HG02759 (cell line): Measurements from ENCODE around the gene PAK5.

Experiments
- ATAC-seq: cut with Tn5 transposase; IDR thresholded peaks from one replicate; pipeline ENCODE4 v1.9.1; 2021; ENCODE audit warnings: mild to moderate bottlenecking, moderate library complexity; ENCODE audit not compliant: unreplicated experiment

PAK5 gene

GRCh38 chr20:9532069-9532838, 306.6 kb downstream of the PAK5 start:
- ATAC-seq = no peak

DNA sequence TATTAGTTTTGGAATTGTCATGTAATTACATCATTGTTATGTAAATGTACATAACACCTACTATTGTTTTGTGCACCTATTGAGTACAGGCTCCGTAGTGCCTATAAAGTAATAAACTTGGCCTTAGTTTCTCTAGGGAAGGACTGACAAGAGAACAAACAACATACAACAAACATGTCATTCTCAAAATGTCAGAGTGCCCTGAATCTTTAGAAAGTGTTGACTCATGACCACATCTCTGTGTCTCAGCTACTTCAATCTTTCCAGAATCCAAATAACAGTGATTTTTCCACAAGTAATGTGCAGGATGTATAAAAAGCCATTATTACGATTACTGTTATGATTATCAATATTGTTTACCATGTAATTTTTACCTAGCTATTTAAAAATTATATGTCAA, 307.3 kb downstream of the PAK5 start:
- no peak for ATAC-seq

GRCh38 chr20:9523636-9524035, 315.2 kb downstream of the PAK5 start:
- ATAC-seq = no peak

- no peak for ATAC-seq
These were observed 318.8 kb downstream of the PAK5 start for GRCh38 chr20:9520086-9520485.

GRCh38 chr20:9518576-9519175, 320.2 kb downstream of the PAK5 start:
- ATAC-seq = no peak

GRCh38 chr20:9517297-9518162, 321.3 kb downstream of the PAK5 start:
- ATAC-seq = no peak

DNA sequence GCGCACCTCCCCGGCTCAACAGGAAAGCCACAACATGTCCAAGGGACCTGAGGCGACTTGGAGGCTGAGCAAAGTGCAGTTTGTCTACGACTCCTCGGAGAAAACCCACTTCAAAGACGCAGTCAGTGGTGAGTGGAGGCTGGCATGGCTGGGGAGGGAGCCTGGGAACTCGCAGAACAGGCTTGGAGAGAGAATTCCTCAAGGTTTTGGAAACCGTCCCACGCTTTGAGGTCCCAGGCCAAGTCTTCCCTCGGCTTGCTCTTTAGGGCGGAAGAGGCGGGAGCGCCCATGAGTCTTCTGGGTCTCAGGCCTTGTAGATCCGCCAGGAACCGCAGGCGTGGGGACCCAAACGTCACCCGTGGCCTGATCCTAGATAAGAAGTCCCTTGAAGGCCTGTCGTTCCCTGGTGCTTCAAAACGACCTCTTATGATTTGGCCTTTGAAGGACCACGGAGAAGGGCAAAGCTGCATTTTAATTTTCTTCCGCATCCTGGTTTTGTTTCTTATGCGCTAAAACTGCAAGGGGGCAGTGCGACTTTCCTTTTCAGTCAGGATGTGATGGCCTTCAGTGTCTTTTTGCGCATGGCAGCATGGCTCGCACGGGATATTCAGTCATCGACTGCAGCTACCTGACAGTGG, 322.5 kb downstream of the PAK5 start:
- peak; percentile 45 for ATAC-seq

- ATAC-seq = peak; percentile 9
These were observed 323.1 kb downstream of the PAK5 start for GRCh38 chr20:9515741-9516233.

DNA sequence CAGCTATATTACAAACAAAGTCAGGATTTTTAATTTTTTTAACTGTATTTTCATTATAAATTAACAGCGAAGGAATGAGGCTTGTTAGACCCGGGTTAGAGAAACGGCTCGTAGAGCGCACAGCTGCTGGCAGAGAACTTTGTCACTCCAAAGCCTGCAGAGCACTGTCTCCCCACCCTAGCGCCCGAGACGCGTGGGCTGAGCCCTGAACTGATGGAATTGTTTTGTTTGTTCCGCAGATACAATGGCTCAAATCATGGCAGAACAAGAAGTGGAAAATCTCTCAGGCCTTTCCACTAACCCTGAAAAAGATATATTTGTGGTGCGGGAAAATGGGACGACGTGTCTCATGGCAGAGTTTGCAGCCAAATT, 323.7 kb downstream of the PAK5 start:
- ATAC-seq = no peak

- no peak for ATAC-seq
These were observed 324.2 kb downstream of the PAK5 start, which contains the start of gene LAMP5 for GRCh38 chr20:9514461-9515213. Gene LAMP5 (plus strand): TSS chr20:9514590. CDS start chr20:9514853, 263 bp downstream.

DNA sequence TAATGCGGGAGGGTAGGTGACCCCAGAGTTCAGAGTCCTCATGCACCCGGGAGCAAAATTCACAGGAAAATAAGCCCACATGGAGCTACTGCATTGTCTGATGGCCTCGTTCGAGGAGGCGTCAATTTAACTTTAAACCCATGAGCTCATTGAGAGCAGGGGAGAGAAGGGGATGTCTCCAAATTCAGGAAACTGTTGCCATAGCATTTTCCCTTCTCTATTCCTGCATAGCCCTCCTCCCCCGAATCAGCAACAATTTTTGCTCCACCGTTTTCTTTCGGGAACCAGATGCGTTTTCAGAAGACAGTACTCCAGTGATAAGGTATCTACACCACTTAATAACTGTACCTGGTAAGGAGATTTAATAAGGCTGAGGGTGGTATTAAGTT, 324.8 kb downstream of the PAK5 start:
- no peak for ATAC-seq

DNA sequence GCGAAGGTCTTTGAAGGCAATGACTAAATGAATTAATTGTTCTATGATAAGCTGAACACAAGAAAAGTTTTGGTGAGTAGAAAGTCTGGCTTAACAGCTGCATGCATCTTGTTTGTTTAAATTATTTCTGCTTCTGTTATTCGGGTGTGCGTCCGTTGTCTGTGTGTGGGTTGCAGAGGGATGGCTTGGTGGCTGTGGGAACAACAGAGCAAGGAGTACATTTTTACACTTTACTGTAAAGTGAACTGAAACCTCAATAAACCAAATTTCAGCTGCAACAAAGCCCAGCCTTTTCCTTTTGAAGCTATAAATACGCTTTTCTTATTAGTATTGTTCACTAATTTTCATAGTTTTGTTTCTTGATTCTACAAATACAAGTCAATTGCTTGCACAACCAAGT, 328.0 kb downstream of the PAK5 start:
- peak; percentile 52 for ATAC-seq

- ATAC-seq = no peak
These were observed 329.6 kb downstream of the PAK5 start for GRCh38 chr20:9509246-9509645.

GRCh38 chr20:9508696-9509178, 330.1 kb downstream of the PAK5 start:
- no peak for ATAC-seq

GRCh38 chr20:9508240-9508661, 330.6 kb downstream of the PAK5 start:
- ATAC-seq = no peak

- ATAC-seq = no peak
These were observed 331.2 kb downstream of the PAK5 start for GRCh38 chr20:9507544-9508239.

- no peak for ATAC-seq
These were observed 331.9 kb downstream of the PAK5 start for GRCh38 chr20:9506964-9507369.

DNA sequence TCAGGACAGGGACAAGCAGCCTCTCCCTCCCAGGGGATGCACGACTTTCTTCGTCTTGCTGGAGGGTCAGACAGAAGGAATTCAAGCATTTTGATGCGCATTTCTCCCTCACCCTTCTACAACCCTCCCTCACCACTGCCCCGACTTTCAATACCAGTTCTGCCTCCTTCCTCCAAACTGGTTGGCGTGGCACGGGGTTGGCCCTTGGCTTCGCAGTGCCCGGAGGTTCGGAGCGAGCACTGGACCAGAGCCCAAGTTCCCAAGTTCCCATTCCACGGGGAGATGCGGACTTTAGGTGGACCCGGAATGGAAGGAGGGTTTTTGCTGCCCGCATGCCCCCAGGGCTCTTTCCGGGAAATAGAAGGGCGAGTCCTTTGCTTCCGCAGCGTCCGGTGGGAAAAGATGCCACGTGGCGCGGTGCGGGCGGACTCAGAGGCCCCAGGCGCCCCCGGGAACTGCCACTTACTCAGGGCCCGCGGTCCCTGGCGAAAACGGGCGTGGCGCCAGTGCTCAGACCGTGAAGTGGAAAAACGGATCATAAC, 332.5 kb downstream of the PAK5 start:
- ATAC-seq = no peak

DNA sequence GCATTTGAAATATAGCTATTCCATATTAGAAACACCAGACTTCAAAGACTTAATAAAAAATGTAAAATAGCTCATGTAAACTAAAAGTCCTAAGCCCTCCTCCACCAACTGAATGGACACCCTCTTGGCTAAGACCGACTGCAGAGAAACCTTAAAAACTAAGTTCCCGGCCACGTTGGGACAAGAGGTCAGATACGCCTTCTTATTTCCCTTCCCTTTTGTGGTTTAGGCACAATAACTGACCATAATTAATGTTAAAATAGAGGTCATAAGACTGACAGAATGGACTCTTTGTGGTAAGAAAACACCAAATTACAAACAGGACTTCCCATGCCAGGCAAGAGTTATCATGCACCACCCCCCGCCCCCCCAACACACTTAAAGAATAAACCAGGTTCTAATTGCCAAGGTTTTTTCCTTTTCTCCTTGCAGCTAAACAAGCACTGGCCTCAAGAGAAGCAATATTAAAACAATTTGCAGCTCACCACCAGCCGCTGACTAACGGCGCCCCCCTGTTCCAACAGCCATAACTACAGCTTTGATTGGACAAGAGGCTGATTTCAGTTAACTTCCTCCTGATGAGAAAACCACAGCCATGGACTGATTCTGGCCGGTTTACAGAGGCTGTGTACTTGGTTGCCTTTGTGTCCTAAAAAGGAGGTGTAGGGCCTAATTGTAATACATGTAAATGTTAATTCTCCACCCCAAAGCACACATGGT, 335.2 kb downstream of the PAK5 start:
- ATAC-seq = no peak
